Measurements from ENCODE around the gene CARHSP1.
"Not testable (repeated sequence)": the region's sequence is repeated elsewhere in the genome, so short reads cannot be mapped to it uniquely, and the experiment has no call there.

The CARHSP1 gene

DNA sequence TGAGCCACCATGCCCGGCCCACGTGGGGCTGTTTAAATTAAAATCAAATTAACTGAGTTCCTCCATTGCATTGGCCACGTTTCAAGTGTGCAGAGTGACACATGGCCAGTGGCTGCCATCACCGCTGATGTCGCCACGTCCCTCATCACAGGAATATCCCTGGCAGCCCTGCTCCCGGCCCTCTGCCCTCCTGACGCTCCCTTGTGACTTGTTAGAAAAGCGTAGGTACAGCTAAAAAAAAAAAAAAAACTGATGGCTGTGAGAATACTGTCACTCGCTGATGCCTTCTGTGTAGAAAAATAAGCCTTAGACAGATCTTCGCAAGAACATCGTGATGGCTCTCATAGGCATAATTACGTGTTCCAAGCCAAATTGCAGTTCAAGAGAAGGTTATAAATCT is 21.7 kb downstream of the CARHSP1 start:
- Histone ChIP-seq H2BK5ac (ENCODE audit: low read depth, low read length, poor library complexity, severe bottlenecking) (no peak overlapping the region), H2AFZ (ENCODE audit: low read depth, low read length) (no peak overlapping the region), H3K27me3 (ENCODE audit: control insufficient read depth in 1 of 2, insufficient read depth in 1 of 2, low read length in 2 of 2) (no peaks in the 10 kb centered on the region), H3K18ac (ENCODE audit: low read depth in 1 of 2, low read length in 2 of 2) (no peak overlapping the region), H2AK5ac (ENCODE audit: low read length, severe bottlenecking) (no peak overlapping the region), H3K4ac (ENCODE audit: low read depth in 1 of 2, low read length in 2 of 2) (no peak overlapping the region), H3K4me2 (ENCODE audit: low read length, poor library complexity, severe bottlenecking) (no peak overlapping the region), H4K8ac (ENCODE audit: low read length) (peak overlapping the region; percentile 67), H3K27ac (ENCODE audit: low read length, poor library complexity, severe bottlenecking) (no peak overlapping the region), H3K4me3 (ENCODE audit: insufficient read depth in 1 of 2, low read depth in 1 of 2, low read length in 2 of 2) (no peak overlapping the region), H3K36me3 (ENCODE audit: control insufficient read depth in 1 of 2, insufficient read depth in 2 of 2, low read depth in 1 of 2, low read length in 2 of 2) (peaks cover 57 to 62% of the 10 kb centered on the region in 2 experiments), H3K9ac (ENCODE audit: low read length) (no peak overlapping the region), H3K14ac (ENCODE audit: low read length in 2 of 2) (no peak overlapping the region), H3K4me1 (ENCODE audit: control insufficient read depth, insufficient read depth, low read depth, low read length) (peaks cover 33% of the 10 kb centered on the region), H3K79me1 (replicated peaks; ENCODE audit: low read length, poor library complexity, severe bottlenecking) (peaks cover 6% of the 10 kb centered on the region), H3K23ac (ENCODE audit: low read length in 2 of 2) (no peak overlapping the region), H2BK12ac (ENCODE audit: low read length in 2 of 2) (no peak overlapping the region), H2BK120ac (ENCODE audit: low read depth, low read length) (no peak overlapping the region), H2BK15ac (ENCODE audit: low read depth, poor library complexity, severe bottlenecking) (no peak overlapping the region), H3K9me3 (ENCODE audit: control insufficient read depth, low read length) (no peaks in the 10 kb centered on the region), H4K91ac (ENCODE audit: low read length) (peak overlapping the region; percentile 62)
- WGBS: 97% methylated on average over 13 of the region's 13 CpGs
- DNase-seq: no peak

GRCh38 chr16:8846401-8846932 is 22.3 kb downstream of the CARHSP1 start:
- Histone ChIP-seq H2BK120ac (ENCODE audit: low read depth, low read length) (no peak overlapping the region), H3K9ac (ENCODE audit: low read length) (no peak overlapping the region), H3K4me2 (ENCODE audit: low read length, poor library complexity, severe bottlenecking) (no peak overlapping the region), H2AFZ (ENCODE audit: low read depth, low read length) (no peak overlapping the region), H3K27ac (ENCODE audit: low read length, poor library complexity, severe bottlenecking) (no peak overlapping the region), H3K79me1 (replicated peaks; ENCODE audit: low read length, poor library complexity, severe bottlenecking) (peaks cover 4% of the 10 kb centered on the region), H3K27me3 (ENCODE audit: control insufficient read depth in 1 of 2, insufficient read depth in 1 of 2, low read length in 2 of 2) (no peaks in the 10 kb centered on the region), H3K36me3 (ENCODE audit: control insufficient read depth in 1 of 2, insufficient read depth in 2 of 2, low read depth in 1 of 2, low read length in 2 of 2) (peaks cover 50 to 55% of the 10 kb centered on the region in 2 experiments), H2AK5ac (ENCODE audit: low read length, severe bottlenecking) (no peak overlapping the region), H2BK5ac (ENCODE audit: low read depth, low read length, poor library complexity, severe bottlenecking) (no peak overlapping the region), H3K18ac (ENCODE audit: low read depth in 1 of 2, low read length in 2 of 2) (no peak overlapping the region), H2BK12ac (ENCODE audit: low read length in 2 of 2) (no peak overlapping the region), H4K91ac (ENCODE audit: low read length) (no peak overlapping the region), H3K14ac (ENCODE audit: low read length in 2 of 2) (no peak overlapping the region), H3K4me1 (ENCODE audit: control insufficient read depth, insufficient read depth, low read depth, low read length) (peaks cover 29% of the 10 kb centered on the region), H3K23ac (ENCODE audit: low read length in 2 of 2) (no peak overlapping the region), H3K4me3 (ENCODE audit: insufficient read depth in 1 of 2, low read depth in 1 of 2, low read length in 2 of 2) (no peak overlapping the region), H3K4ac (ENCODE audit: low read depth in 1 of 2, low read length in 2 of 2) (no peak overlapping the region), H2BK15ac (ENCODE audit: low read depth, poor library complexity, severe bottlenecking) (no peak overlapping the region), H3K9me3 (ENCODE audit: control insufficient read depth, low read length) (no peaks in the 10 kb centered on the region), H4K8ac (ENCODE audit: low read length) (no peak overlapping the region)
- DNase-seq: no peak
- WGBS: 94% methylated on average over 10 of the region's 10 CpGs

- Histone ChIP-seq H2AFZ (ENCODE audit: low read depth, low read length) (no peak overlapping the region), H3K27ac (ENCODE audit: low read length, poor library complexity, severe bottlenecking) (no peak overlapping the region), H3K27me3 (ENCODE audit: control insufficient read depth in 1 of 2, insufficient read depth in 1 of 2, low read length in 2 of 2) (no peaks in the 10 kb centered on the region), H2BK12ac (ENCODE audit: low read length in 2 of 2) (no peak overlapping the region), H3K18ac (ENCODE audit: low read depth in 1 of 2, low read length in 2 of 2) (no peak overlapping the region), H3K4me2 (ENCODE audit: low read length, poor library complexity, severe bottlenecking) (no peak overlapping the region), H2BK120ac (ENCODE audit: low read depth, low read length) (no peak overlapping the region), H3K36me3 (ENCODE audit: control insufficient read depth in 1 of 2, insufficient read depth in 2 of 2, low read depth in 1 of 2, low read length in 2 of 2) (peaks cover 45 to 49% of the 10 kb centered on the region in 2 experiments), H4K8ac (ENCODE audit: low read length) (no peak overlapping the region), H3K9ac (ENCODE audit: low read length) (no peak overlapping the region), H3K23ac (ENCODE audit: low read length in 2 of 2) (peak overlapping the region in 1 of 2 experiments; percentile 64), H2BK15ac (ENCODE audit: low read depth, poor library complexity, severe bottlenecking) (no peak overlapping the region), H3K14ac (ENCODE audit: low read length in 2 of 2) (no peak overlapping the region), H3K4me3 (ENCODE audit: insufficient read depth in 1 of 2, low read depth in 1 of 2, low read length in 2 of 2) (no peak overlapping the region), H3K79me1 (replicated peaks; ENCODE audit: low read length, poor library complexity, severe bottlenecking) (peaks cover 4% of the 10 kb centered on the region), H3K4ac (ENCODE audit: low read depth in 1 of 2, low read length in 2 of 2) (no peak overlapping the region), H4K91ac (ENCODE audit: low read length) (no peak overlapping the region), H3K4me1 (ENCODE audit: control insufficient read depth, insufficient read depth, low read depth, low read length) (peaks cover 28% of the 10 kb centered on the region), H2AK5ac (ENCODE audit: low read length, severe bottlenecking) (no peak overlapping the region), H3K9me3 (ENCODE audit: control insufficient read depth, low read length) (no peaks in the 10 kb centered on the region), H2BK5ac (ENCODE audit: low read depth, low read length, poor library complexity, severe bottlenecking) (no peak overlapping the region)
- DNase-seq: no peak
- whole genome bisulfite sequencing: 99% methylated on average over 7 of the region's 7 CpGs
Measured at GRCh38 chr16:8845699-8846298, 23.0 kb downstream of the CARHSP1 start.

DNA sequence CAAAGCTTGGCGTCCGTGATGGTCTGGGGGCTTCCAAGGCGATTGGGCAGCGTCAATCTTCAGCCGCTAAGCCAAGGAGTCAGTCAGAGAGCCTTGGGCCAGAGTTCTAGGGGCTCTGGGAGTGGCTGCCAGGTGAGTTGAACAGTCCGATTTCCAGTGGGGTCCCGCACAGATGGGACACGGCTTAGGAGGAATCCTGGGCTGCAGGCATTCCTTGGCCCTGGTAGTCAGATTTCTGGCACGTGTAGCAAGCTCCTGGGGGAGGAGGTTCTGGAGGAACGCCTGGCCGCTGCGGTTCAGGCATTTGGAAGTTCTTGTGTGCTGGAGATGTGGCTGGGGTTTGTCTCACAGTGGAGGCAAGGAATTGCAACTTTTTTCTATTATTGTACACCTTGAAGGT is 25.5 kb downstream of the CARHSP1 start:
- not testable (repeated sequence) for H3K4me1 ChIP-seq (ENCODE audit: control insufficient read depth, insufficient read depth, low read depth, low read length); H3K27ac ChIP-seq (ENCODE audit: low read length, poor library complexity, severe bottlenecking); DNase-seq; H3K14ac ChIP-seq (ENCODE audit: low read length in 2 of 2); H2BK12ac ChIP-seq (ENCODE audit: low read length in 2 of 2); H4K8ac ChIP-seq (ENCODE audit: low read length); H3K4ac ChIP-seq (ENCODE audit: low read depth in 1 of 2, low read length in 2 of 2); H3K4me2 ChIP-seq (ENCODE audit: low read length, poor library complexity, severe bottlenecking); H2AFZ ChIP-seq (ENCODE audit: low read depth, low read length); H3K27me3 ChIP-seq (ENCODE audit: control insufficient read depth in 1 of 2, insufficient read depth in 1 of 2, low read length in 2 of 2); H2BK5ac ChIP-seq (ENCODE audit: low read depth, low read length, poor library complexity, severe bottlenecking); H3K18ac ChIP-seq (ENCODE audit: low read depth in 1 of 2, low read length in 2 of 2); H2AK5ac ChIP-seq (ENCODE audit: low read length, severe bottlenecking); H2BK15ac ChIP-seq (ENCODE audit: low read depth, poor library complexity, severe bottlenecking); H3K79me1 ChIP-seq (replicated peaks; ENCODE audit: low read length, poor library complexity, severe bottlenecking); H2BK120ac ChIP-seq (ENCODE audit: low read depth, low read length); H3K9ac ChIP-seq (ENCODE audit: low read length); H3K9me3 ChIP-seq (ENCODE audit: control insufficient read depth, low read length); H3K23ac ChIP-seq (ENCODE audit: low read length in 2 of 2); H4K91ac ChIP-seq (ENCODE audit: low read length)
- Histone ChIP-seq H3K36me3 (ENCODE audit: control insufficient read depth in 1 of 2, insufficient read depth in 2 of 2, low read depth in 1 of 2, low read length in 2 of 2) (peaks cover 25% of the 10 kb centered on the region in 2 experiments), H3K4me3 (ENCODE audit: insufficient read depth in 1 of 2, low read depth in 1 of 2, low read length in 2 of 2) (peak overlapping the region in 1 of 2 experiments; percentile 63)
- 93% methylated on average over 10 of the region's 12 CpGs for WGBS

All from mesenchymal stem cell (in vitro differentiated cells and primary cell).